ENCODE results near the gene RSPH1.

DNA sequence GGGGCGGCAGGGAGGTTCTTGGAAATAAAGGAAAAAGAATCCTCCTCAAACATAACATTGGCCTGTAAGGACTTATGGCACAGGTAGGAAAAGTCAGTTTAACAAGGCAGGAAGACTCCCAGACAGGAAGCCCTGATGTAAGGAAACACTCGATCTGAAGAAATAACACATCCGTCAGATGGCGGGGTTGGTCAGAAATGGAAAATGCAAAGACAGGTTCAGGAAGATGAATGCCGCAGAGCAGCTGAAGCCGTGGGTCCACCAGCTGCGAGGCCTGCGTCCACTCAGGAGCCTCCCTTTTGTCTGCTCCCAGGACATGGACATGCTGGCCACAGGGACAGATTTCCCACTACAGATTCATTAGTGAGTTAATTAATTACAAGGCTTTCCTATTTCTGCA is 3.8 kb downstream of the RSPH1 start:
- TF ChIP-seq YY1 (IDR thresholded peaks at IDR 0.05) (no peak), RXRA (IDR thresholded peaks at IDR 0.05) (no peak), GABPA (IDR thresholded peaks at IDR 0.05 in 1 of 2, conservative IDR thresholded peaks at IDR 0.05 in 1 of 2) (no peak), FOXA1 (IDR thresholded peaks at IDR 0.05) (no peak), RAD21 (IDR thresholded peaks at IDR 0.05) (no peak), JUND (IDR thresholded peaks at IDR 0.05) (no peak), SP1 (IDR thresholded peaks at IDR 0.05) (no peak), NR2F2 (IDR thresholded peaks at IDR 0.05) (no peak), TAF1 (conservative IDR thresholded peaks at IDR 0.05) (no peak), HNF4A (conservative IDR thresholded peaks at IDR 0.05) (no peak)
- TF ChIP-seq, protein P1, sequence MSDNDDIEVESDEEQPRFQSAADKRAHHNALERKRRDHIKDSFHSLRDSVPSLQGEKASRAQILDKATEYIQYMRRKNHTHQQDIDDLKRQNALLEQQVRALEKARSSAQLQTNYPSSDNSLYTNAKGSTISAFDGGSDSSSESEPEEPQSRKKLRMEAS (IDR thresholded peaks at IDR 0.05), result no peak
- TF ChIP-seq, protein P2, sequence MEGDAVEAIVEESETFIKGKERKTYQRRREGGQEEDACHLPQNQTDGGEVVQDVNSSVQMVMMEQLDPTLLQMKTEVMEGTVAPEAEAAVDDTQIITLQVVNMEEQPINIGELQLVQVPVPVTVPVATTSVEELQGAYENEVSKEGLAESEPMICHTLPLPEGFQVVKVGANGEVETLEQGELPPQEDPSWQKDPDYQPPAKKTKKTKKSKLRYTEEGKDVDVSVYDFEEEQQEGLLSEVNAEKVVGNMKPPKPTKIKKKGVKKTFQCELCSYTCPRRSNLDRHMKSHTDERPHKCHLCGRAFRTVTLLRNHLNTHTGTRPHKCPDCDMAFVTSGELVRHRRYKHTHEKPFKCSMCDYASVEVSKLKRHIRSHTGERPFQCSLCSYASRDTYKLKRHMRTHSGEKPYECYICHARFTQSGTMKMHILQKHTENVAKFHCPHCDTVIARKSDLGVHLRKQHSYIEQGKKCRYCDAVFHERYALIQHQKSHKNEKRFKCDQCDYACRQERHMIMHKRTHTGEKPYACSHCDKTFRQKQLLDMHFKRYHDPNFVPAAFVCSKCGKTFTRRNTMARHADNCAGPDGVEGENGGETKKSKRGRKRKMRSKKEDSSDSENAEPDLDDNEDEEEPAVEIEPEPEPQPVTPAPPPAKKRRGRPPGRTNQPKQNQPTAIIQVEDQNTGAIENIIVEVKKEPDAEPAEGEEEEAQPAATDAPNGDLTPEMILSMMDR (IDR thresholded peaks at IDR 0.05; ENCODE audit: low read depth, low read length, missing input control), result no peak
- TF ChIP-seq, protein P3, sequence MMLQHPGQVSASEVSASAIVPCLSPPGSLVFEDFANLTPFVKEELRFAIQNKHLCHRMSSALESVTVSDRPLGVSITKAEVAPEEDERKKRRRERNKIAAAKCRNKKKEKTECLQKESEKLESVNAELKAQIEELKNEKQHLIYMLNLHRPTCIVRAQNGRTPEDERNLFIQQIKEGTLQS (IDR thresholded peaks at IDR 0.05), result no peak
- TF ChIP-seq, protein P4, sequence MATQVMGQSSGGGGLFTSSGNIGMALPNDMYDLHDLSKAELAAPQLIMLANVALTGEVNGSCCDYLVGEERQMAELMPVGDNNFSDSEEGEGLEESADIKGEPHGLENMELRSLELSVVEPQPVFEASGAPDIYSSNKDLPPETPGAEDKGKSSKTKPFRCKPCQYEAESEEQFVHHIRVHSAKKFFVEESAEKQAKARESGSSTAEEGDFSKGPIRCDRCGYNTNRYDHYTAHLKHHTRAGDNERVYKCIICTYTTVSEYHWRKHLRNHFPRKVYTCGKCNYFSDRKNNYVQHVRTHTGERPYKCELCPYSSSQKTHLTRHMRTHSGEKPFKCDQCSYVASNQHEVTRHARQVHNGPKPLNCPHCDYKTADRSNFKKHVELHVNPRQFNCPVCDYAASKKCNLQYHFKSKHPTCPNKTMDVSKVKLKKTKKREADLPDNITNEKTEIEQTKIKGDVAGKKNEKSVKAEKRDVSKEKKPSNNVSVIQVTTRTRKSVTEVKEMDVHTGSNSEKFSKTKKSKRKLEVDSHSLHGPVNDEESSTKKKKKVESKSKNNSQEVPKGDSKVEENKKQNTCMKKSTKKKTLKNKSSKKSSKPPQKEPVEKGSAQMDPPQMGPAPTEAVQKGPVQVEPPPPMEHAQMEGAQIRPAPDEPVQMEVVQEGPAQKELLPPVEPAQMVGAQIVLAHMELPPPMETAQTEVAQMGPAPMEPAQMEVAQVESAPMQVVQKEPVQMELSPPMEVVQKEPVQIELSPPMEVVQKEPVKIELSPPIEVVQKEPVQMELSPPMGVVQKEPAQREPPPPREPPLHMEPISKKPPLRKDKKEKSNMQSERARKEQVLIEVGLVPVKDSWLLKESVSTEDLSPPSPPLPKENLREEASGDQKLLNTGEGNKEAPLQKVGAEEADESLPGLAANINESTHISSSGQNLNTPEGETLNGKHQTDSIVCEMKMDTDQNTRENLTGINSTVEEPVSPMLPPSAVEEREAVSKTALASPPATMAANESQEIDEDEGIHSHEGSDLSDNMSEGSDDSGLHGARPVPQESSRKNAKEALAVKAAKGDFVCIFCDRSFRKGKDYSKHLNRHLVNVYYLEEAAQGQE (IDR thresholded peaks at IDR 0.05), result no peak
